ENCODE data around the gene TMEM26.

DNA sequence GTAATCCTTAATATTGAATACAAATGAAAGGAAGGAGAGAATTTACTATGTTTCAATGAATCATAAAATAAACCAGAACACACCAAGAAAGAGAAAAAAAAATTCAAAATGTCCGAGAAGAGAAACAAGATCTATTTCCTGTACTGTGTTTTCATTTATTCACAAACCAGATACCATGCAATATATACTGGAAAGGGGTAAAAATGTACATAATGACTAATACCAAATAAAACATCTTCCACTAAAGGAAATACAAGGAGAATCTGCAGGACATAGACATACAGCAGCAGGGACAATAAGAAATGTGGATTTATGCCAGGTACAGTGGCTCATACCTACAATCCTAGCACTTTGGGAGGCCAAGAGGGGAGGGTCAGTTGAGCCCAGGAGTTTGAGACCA is 24.3 kb upstream of the TMEM26 start:
- no peak for TF ChIP-seq EP300 (IDR thresholded peaks at IDR 0.05)
- TF ChIP-seq, protein P1, sequence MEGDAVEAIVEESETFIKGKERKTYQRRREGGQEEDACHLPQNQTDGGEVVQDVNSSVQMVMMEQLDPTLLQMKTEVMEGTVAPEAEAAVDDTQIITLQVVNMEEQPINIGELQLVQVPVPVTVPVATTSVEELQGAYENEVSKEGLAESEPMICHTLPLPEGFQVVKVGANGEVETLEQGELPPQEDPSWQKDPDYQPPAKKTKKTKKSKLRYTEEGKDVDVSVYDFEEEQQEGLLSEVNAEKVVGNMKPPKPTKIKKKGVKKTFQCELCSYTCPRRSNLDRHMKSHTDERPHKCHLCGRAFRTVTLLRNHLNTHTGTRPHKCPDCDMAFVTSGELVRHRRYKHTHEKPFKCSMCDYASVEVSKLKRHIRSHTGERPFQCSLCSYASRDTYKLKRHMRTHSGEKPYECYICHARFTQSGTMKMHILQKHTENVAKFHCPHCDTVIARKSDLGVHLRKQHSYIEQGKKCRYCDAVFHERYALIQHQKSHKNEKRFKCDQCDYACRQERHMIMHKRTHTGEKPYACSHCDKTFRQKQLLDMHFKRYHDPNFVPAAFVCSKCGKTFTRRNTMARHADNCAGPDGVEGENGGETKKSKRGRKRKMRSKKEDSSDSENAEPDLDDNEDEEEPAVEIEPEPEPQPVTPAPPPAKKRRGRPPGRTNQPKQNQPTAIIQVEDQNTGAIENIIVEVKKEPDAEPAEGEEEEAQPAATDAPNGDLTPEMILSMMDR (IDR thresholded peaks at IDR 0.05), result no peak

Data from stomach (tissue), 4 donors.